ENCODE data around the gene ABCB9. TPM values are rescaled to one million over a fixed set of nuclear protein-coding genes. Genes with fewer than 3 reads are reported as not detected.

ABCB9 gene
- total and polyA plus RNA-seq, 2 experiments from 2014 or later, result 1.2 to 7.0 TPM

- no peak overlapping the region for H3K27ac Mint-ChIP-seq
- no peak for ATAC-seq
- TF ChIP-seq, protein P1, sequence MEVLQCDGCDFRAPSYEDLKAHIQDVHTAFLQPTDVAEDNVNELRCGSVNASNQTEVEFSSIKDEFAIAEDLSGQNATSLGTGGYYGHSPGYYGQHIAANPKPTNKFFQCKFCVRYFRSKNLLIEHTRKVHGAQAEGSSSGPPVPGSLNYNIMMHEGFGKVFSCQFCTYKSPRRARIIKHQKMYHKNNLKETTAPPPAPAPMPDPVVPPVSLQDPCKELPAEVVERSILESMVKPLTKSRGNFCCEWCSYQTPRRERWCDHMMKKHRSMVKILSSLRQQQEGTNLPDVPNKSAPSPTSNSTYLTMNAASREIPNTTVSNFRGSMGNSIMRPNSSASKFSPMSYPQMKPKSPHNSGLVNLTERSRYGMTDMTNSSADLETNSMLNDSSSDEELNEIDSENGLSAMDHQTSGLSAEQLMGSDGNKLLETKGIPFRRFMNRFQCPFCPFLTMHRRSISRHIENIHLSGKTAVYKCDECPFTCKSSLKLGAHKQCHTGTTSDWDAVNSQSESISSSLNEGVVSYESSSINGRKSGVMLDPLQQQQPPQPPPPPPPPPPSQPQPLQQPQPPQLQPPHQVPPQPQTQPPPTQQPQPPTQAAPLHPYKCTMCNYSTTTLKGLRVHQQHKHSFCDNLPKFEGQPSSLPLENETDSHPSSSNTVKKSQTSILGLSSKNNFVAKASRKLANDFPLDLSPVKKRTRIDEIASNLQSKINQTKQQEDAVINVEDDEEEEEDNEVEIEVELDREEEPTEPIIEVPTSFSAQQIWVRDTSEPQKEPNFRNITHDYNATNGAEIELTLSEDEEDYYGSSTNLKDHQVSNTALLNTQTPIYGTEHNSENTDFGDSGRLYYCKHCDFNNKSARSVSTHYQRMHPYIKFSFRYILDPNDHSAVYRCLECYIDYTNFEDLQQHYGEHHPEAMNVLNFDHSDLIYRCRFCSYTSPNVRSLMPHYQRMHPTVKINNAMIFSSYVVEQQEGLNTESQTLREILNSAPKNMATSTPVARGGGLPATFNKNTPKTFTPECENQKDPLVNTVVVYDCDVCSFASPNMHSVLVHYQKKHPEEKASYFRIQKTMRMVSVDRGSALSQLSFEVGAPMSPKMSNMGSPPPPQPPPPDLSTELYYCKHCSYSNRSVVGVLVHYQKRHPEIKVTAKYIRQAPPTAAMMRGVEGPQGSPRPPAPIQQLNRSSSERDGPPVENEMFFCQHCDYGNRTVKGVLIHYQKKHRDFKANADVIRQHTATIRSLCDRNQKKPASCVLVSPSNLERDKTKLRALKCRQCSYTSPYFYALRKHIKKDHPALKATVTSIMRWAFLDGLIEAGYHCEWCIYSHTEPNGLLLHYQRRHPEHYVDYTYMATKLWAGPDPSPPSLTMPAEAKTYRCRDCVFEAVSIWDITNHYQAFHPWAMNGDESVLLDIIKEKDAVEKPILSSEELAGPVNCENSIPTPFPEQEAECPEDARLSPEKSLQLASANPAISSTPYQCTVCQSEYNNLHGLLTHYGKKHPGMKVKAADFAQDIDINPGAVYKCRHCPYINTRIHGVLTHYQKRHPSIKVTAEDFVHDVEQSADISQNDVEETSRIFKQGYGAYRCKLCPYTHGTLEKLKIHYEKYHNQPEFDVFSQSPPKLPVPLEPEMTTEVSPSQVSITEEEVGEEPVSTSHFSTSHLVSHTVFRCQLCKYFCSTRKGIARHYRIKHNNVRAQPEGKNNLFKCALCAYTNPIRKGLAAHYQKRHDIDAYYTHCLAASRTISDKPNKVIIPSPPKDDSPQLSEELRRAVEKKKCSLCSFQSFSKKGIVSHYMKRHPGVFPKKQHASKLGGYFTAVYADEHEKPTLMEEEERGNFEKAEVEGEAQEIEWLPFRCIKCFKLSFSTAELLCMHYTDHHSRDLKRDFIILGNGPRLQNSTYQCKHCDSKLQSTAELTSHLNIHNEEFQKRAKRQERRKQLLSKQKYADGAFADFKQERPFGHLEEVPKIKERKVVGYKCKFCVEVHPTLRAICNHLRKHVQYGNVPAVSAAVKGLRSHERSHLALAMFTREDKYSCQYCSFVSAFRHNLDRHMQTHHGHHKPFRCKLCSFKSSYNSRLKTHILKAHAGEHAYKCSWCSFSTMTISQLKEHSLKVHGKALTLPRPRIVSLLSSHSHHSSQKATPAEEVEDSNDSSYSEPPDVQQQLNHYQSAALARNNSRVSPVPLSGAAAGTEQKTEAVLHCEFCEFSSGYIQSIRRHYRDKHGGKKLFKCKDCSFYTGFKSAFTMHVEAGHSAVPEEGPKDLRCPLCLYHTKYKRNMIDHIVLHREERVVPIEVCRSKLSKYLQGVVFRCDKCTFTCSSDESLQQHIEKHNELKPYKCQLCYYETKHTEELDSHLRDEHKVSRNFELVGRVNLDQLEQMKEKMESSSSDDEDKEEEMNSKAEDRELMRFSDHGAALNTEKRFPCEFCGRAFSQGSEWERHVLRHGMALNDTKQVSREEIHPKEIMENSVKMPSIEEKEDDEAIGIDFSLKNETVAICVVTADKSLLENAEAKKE (CRISPR knock-in tag; IDR thresholded peaks at IDR 0.05), result no peak
- TF ChIP-seq CREB1 (CRISPR knock-in tag; IDR thresholded peaks at IDR 0.05; ENCODE audit: low read depth), result no peak
- TF ChIP-seq, protein P2, sequence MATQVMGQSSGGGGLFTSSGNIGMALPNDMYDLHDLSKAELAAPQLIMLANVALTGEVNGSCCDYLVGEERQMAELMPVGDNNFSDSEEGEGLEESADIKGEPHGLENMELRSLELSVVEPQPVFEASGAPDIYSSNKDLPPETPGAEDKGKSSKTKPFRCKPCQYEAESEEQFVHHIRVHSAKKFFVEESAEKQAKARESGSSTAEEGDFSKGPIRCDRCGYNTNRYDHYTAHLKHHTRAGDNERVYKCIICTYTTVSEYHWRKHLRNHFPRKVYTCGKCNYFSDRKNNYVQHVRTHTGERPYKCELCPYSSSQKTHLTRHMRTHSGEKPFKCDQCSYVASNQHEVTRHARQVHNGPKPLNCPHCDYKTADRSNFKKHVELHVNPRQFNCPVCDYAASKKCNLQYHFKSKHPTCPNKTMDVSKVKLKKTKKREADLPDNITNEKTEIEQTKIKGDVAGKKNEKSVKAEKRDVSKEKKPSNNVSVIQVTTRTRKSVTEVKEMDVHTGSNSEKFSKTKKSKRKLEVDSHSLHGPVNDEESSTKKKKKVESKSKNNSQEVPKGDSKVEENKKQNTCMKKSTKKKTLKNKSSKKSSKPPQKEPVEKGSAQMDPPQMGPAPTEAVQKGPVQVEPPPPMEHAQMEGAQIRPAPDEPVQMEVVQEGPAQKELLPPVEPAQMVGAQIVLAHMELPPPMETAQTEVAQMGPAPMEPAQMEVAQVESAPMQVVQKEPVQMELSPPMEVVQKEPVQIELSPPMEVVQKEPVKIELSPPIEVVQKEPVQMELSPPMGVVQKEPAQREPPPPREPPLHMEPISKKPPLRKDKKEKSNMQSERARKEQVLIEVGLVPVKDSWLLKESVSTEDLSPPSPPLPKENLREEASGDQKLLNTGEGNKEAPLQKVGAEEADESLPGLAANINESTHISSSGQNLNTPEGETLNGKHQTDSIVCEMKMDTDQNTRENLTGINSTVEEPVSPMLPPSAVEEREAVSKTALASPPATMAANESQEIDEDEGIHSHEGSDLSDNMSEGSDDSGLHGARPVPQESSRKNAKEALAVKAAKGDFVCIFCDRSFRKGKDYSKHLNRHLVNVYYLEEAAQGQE (IDR thresholded peaks at IDR 0.05; ENCODE audit: unreplicated experiment), result no peak
- no peak for TF ChIP-seq NANOG (IDR thresholded peaks at IDR 0.05; ENCODE audit: borderline replicate concordance)
- no peak for TF ChIP-seq STAT1 (IDR thresholded peaks at IDR 0.05; ENCODE audit: unreplicated experiment)
- no peak for TF ChIP-seq EZH2 (IDR thresholded peaks at IDR 0.05; ENCODE audit: low read depth, unreplicated experiment)
- TF ChIP-seq ZNF331 (CRISPR knock-in tag; IDR thresholded peaks at IDR 0.05; ENCODE audit: low read depth), result no peak
- TF ChIP-seq JUNB (IDR thresholded peaks at IDR 0.05; ENCODE audit: unreplicated experiment), result no peak
- no peak for TF ChIP-seq EZH2phosphoT487 (IDR thresholded peaks at IDR 0.05; ENCODE audit: unreplicated experiment)
- TF ChIP-seq, protein P3, sequence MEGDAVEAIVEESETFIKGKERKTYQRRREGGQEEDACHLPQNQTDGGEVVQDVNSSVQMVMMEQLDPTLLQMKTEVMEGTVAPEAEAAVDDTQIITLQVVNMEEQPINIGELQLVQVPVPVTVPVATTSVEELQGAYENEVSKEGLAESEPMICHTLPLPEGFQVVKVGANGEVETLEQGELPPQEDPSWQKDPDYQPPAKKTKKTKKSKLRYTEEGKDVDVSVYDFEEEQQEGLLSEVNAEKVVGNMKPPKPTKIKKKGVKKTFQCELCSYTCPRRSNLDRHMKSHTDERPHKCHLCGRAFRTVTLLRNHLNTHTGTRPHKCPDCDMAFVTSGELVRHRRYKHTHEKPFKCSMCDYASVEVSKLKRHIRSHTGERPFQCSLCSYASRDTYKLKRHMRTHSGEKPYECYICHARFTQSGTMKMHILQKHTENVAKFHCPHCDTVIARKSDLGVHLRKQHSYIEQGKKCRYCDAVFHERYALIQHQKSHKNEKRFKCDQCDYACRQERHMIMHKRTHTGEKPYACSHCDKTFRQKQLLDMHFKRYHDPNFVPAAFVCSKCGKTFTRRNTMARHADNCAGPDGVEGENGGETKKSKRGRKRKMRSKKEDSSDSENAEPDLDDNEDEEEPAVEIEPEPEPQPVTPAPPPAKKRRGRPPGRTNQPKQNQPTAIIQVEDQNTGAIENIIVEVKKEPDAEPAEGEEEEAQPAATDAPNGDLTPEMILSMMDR (conservative IDR thresholded peaks at IDR 0.05; ENCODE audit: low read depth in 2 of 2), result no peak
These were observed 21.4 kb downstream of the ABCB9 start for GRCh38 chr12:122944605-122945592.

More at GRCh38 chr12:122944605-122945592, 21.4 kb downstream of the ABCB9 start:
- no peak for DNase-seq (ENCODE audit: low spot score)
- Mint-ChIP-seq H3K9me3 (no peaks in the 10 kb centered on the region), H3K36me3 (ENCODE audit: low read depth) (no peaks in the 10 kb centered on the region; the same call in 2 of the 3 replicates), H3K27me3 (ENCODE audit: insufficient read depth, low read depth, poor library complexity) (peaks cover 17% of the 10 kb centered on the region), H3K4me3 (no peak overlapping the region), H3K4me1 (no peaks in the 10 kb centered on the region)
- Histone ChIP-seq H2AFZ (no peak overlapping the region), H3K4me3 (no peak overlapping the region), H4K20me1 (replicated peaks; ENCODE audit: insufficient read depth) (peaks cover 3% of the 10 kb centered on the region; the same call in 1 of the 2 replicates), H3K36me3 (ENCODE audit: insufficient read depth) (no peaks in the 10 kb centered on the region), H3K79me2 (replicated peaks; ENCODE audit: insufficient read depth) (no peaks in the 10 kb centered on the region), H3K9me2 (ENCODE audit: insufficient read depth) (no peaks in the 10 kb centered on the region), H3K4me1 (ENCODE audit: insufficient read depth) (no peaks in the 10 kb centered on the region), H3K27ac (ENCODE audit: low read depth) (no peak overlapping the region), H3K27me3 (ENCODE audit: insufficient read depth) (no peaks in the 10 kb centered on the region), H3K4me2 (no peak overlapping the region), H3F3A (replicated peaks; ENCODE audit: low read depth) (no peaks in the 10 kb centered on the region)
